ENCODE data around the gene NFATC1.

- TF ChIP-seq CTCF (IDR thresholded peaks at IDR 0.05), result no peak
- TF ChIP-seq POLR2AphosphoS5 (IDR thresholded peaks at IDR 0.05), result no peak
- TF ChIP-seq POLR2A (IDR thresholded peaks at IDR 0.05), result no peak
These were observed 71.4 kb downstream of the NFATC1 start for GRCh38 chr18:79467126-79467525.
